Fibroblast of the aortic adventitia (primary cell): Measurements from ENCODE around the gene S100A10. TPM values are rescaled to one million over a fixed set of nuclear protein-coding genes. Genes with fewer than 3 reads are reported as not detected.

Source experiments
- DNase-seq: peaks from one replicate; pipeline ENCODE4 v3.0.0-alpha.2; 2010; ENCODE audit warnings: low read depth
- H3K4me3 ChIP-seq: 2 replicates; pipeline ENCODE4 v1.5.1; 2011; ENCODE audit warnings: low read depth, mild to moderate bottlenecking, control low read depth, low read length, moderate library complexity
- CTCF ChIP-seq: IDR thresholded peaks from 2 replicates; pipeline ENCODE4 v1.5.1; 2011; ENCODE audit warnings: mild to moderate bottlenecking, low read length, control low read depth, inconsistent platforms; ENCODE audit not compliant: insufficient read depth
- total RNA-seq: library from RNA; depleted of rRNA; stranded (reverse); fragments of >200 nt; gene quantifications from 2 replicates; pipeline ENCODE4 v1.2.3, GENCODE V29; 2012; ENCODE audit warnings: low replicate concordance

Gene S100A10
- total RNA-seq, 1 donor, result 340 TPM

GRCh38 chr1:152024223-152024622, 30.6 kb upstream of the S100A10 start:
- H3K4me3 ChIP-seq, result no peak overlapping the region
- no peak for DNase-seq
- TF ChIP-seq CTCF, result no peak

DNA sequence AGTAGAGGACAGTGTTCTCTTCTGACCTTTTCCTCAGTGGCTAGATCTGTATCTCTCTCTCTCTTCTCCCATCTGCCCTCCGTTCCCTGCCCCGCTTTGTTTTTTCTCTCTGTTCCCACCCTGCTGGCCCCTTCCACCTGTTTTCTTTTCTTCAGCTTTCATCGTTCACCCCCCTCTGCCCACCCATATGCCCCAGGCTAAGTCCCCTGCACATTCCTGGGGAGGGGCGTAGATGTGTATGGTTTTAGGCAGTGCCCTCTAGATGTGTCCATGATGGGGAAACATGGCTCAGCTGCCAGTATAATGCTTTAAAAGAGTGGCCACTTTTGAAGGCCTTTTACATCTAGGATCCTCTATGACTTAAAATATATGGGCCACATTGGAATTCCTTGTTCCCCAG, 29.6 kb upstream of the S100A10 start:
- H3K4me3 ChIP-seq, result no peak overlapping the region
- no peak for TF ChIP-seq CTCF
- no peak for DNase-seq

DNA sequence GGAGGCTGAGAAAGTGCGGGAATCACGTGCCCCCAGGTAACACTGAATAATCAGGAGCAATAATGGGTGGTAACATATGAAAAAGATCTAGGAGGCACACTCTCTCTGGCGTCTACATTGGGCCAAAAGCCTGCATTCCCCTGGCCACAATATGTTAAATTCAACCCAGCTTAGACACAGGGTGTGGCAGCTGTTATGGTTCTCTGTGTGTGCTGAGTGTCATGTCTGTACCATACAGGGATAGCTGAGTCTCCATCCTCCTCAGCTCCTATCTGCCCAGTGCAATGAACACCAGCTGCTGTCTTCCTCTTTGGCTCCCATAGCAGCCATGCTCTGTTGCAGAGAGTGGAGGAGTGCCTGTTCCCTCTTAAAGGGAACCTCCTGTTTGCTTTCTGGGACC, 28.8 kb upstream of the S100A10 start:
- no peak for DNase-seq
- no peak for TF ChIP-seq CTCF
- no peak overlapping the region for H3K4me3 ChIP-seq

- DNase-seq, result no peak
- H3K4me3 ChIP-seq, result no peak overlapping the region
- TF ChIP-seq CTCF, result no peak
Measured at GRCh38 chr1:152021569-152021968, 27.9 kb upstream of the S100A10 start.

GRCh38 chr1:152020849-152021248, 27.2 kb upstream of the S100A10 start:
- no peak for DNase-seq
- H3K4me3 ChIP-seq, result no peak overlapping the region
- no peak for TF ChIP-seq CTCF

- DNase-seq, result no peak
- TF ChIP-seq CTCF, result peak; percentile 39
Measured at GRCh38 chr1:152018537-152018936, 24.9 kb upstream of the S100A10 start.

GRCh38 chr1:152015766-152016165, 22.1 kb upstream of the S100A10 start:
- no peak for TF ChIP-seq CTCF
- no peak for DNase-seq

More at GRCh38 chr1:152018537-152018936, 24.9 kb upstream of the S100A10 start:
- no peak overlapping the region for H3K4me3 ChIP-seq

More at GRCh38 chr1:152015766-152016165, 22.1 kb upstream of the S100A10 start:
- no peak overlapping the region for H3K4me3 ChIP-seq
